Esophagus squamous epithelium (tissue), 4 donors: ENCODE results near the gene COL16A1.

ENCODE experiments used
- CTCF ChIP-seq, 6 experiments: fragments of 450-650 bp in 4 of 6; fragments of 200-600 bp in 2 of 6; sonication (generic) in 2 of 6; IDR thresholded peaks; one replicate each; pipeline ENCODE4 v1.5.1; 2016 to 2019; ENCODE audit warnings: antibody characterized with exemption in 6 of 6, mild to moderate bottlenecking in 4 of 6, moderate library complexity in 4 of 6
- POLR2A ChIP-seq, 4 donors: fragments of 450-650 bp; IDR thresholded peaks; one replicate each; pipeline ENCODE4 v1.6.1; 2017; ENCODE audit warnings: antibody characterized with exemption in 4 of 4, mild to moderate bottlenecking in 4 of 4, moderate library complexity in 3 of 4

- TF ChIP-seq CTCF (IDR thresholded peaks at IDR 0.05) (no peak), POLR2A (IDR thresholded peaks at IDR 0.05) (no peak)
Observed at GRCh38 chr1:31727849-31728248, 24.0 kb upstream of the COL16A1 start.
